Caco-2 (cell line): Measurements from ENCODE around the gene MNDA. TPM values are rescaled to one million over a fixed set of nuclear protein-coding genes. Genes with fewer than 3 reads are reported as not detected.

Experiments used
- BruUV-seq: library from RNA; stranded (reverse); fragments of 400-500 nt; replicated peaks from 2 replicates; lab custom pipeline; 2021; lab: Mats Ljungman, UMichigan
- CTCF ChIA-PET: fragments of 300-600 bp; sonication (Branson Sonifier 250); formaldehyde crosslinking; loops from one replicate; lab custom pipeline; 2022; ENCODE audit warnings: antibody characterized with exemption; lab: Charles Lee
- POLR2A ChIA-PET: fragments of 300-600 bp; sonication (Branson Sonifier 250); formaldehyde crosslinking; loops from one replicate; lab custom pipeline; 2022; ENCODE audit warnings: antibody characterized with exemption; lab: Charles Lee
- DNase-seq, 2 experiments: peaks; one replicate each; pipeline versions ENCODE4 v3.0.0 to v3.0.0-alpha.2; 2020 to 2022
- H3K27me3 ChIP-seq: replicated peaks from 2 replicates; pipeline ENCODE4 v1.6.0; 2011; ENCODE audit warnings: low read length; ENCODE audit not compliant: control insufficient read depth, insufficient read depth
- H3K36me3 ChIP-seq: 2 replicates; pipeline ENCODE4 v1.5.1; 2011; ENCODE audit warnings: low read length; ENCODE audit not compliant: control insufficient read depth, insufficient read depth
- H3K4me1 ChIP-seq: fragments of 250-450 bp; sonication (Bioruptor Pico); 2 replicates; pipeline ENCODE4 v1.5.1; 2020; ENCODE audit warnings: mild to moderate bottlenecking
- H3K4me3 ChIP-seq: 2 replicates; pipeline ENCODE4 v1.5.1; 2011; ENCODE audit warnings: low read depth, mild to moderate bottlenecking, control low read depth, low read length
- H3K9me3 ChIP-seq: fragments of 250-450 bp; sonication (Bioruptor Pico); 2 replicates; pipeline ENCODE4 v1.5.1; 2020; ENCODE audit warnings: mild to moderate bottlenecking, moderate library complexity
- H3K27ac Mint-ChIP-seq: one replicate; pipeline ENCODE4 v1.8.0; 2022; ENCODE audit warnings: mixed read lengths; ENCODE audit not compliant: unreplicated experiment
- H3K27me3 Mint-ChIP-seq: one replicate; pipeline ENCODE4 v1.8.0; 2022; ENCODE audit warnings: mixed read lengths; ENCODE audit not compliant: insufficient read depth, unreplicated experiment
- H3K36me3 Mint-ChIP-seq: one replicate; pipeline ENCODE4 v1.8.0; 2022; ENCODE audit warnings: mild to moderate bottlenecking, mixed read lengths; ENCODE audit not compliant: insufficient read depth, unreplicated experiment
- H3K4me1 Mint-ChIP-seq: one replicate; pipeline ENCODE4 v1.8.0; 2022; ENCODE audit warnings: low read depth, mixed read lengths; ENCODE audit not compliant: unreplicated experiment
- H3K4me3 Mint-ChIP-seq: one replicate; pipeline ENCODE4 v1.8.0; 2022; ENCODE audit warnings: mild to moderate bottlenecking, moderate library complexity, mixed read lengths; ENCODE audit not compliant: unreplicated experiment
- H3K9me3 Mint-ChIP-seq: one replicate; pipeline ENCODE4 v1.8.0; 2022; ENCODE audit warnings: mixed read lengths; ENCODE audit not compliant: unreplicated experiment
- CTCF ChIP-seq, 2 experiments: fragments of 200-600 bp in 1 of 2; IDR thresholded peaks; 1 replicate in 1 of 2; 2 replicates in 1 of 2; pipeline versions ENCODE4 v1.5.1 to v1.8.0; 2011 to 2022; ENCODE audit warnings: antibody characterized with exemption in 1 of 2, control low read depth in 1 of 2, inconsistent platforms in 1 of 2, low read depth in 1 of 2, low read length in 1 of 2, mild to moderate bottlenecking in 1 of 2, moderate library complexity in 1 of 2; ENCODE audit not compliant: insufficient read depth in 1 of 2, severe bottlenecking in 1 of 2, unreplicated experiment in 1 of 2
- intact Hi-C: fragments of 100-400 bp; cut with micrococcal nuclease; formaldehyde crosslinking; loops from one replicate; pipeline ENCODE4 v1.10.0; 2022; ENCODE audit not compliant: unreplicated experiment
- total RNA-seq: library from RNA; stranded (reverse); gene quantifications from 2 replicates; pipeline ENCODE4 v1.2.3, GENCODE V29; 2022

MNDA gene
- total RNA-seq, 1 experiment from 2014 or later, result not detected

DNA sequence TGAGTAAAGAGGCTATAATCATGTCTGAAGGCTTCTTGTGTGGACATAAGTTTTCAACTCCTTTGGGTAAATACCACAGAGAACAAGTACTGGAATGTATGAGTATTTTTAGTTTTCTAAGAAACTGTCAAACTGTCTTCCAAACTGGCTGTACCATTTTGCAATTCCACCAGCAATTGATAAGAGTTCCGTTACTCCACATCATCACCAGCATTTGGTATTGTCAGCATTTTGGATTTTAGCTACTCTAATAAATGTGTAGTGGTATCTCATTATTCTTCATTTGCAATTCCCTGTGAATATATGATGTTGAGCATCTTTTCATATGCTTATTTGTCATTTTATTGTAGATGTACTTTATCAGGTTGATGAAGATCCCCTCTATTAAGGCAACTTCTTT is 9.4 kb upstream of the MNDA start:
- BruUV-seq, result no TSS peak
- Histone ChIP-seq H3K9me3 (no peaks in the 10 kb centered on the region), H3K27me3 (no peaks in the 10 kb centered on the region), H3K36me3 (no peaks in the 10 kb centered on the region), H3K4me3 (no peak overlapping the region), H3K4me1 (no peaks in the 10 kb centered on the region)
- H3K27ac Mint-ChIP-seq, result no peak overlapping the region
- no peak overlapping the region for H3K4me3 Mint-ChIP-seq
- ChIA-PET POLR2A (no interaction called here), CTCF (no interaction called here)
- no peaks in the 10 kb centered on the region for H3K27me3 Mint-ChIP-seq
- no peak for DNase-seq
- no peaks in the 10 kb centered on the region for H3K4me1 Mint-ChIP-seq
- H3K36me3 Mint-ChIP-seq, result no peaks in the 10 kb centered on the region
- peaks cover 14% of the 10 kb centered on the region for H3K9me3 Mint-ChIP-seq
- intact Hi-C loops, result no loop called here
- no peak for TF ChIP-seq CTCF (IDR thresholded peaks at IDR 0.05; ENCODE audit: insufficient read depth in 1 of 2, low read depth in 1 of 2, low read length in 1 of 2, severe bottlenecking in 1 of 2, unreplicated experiment in 1 of 2)

DNA sequence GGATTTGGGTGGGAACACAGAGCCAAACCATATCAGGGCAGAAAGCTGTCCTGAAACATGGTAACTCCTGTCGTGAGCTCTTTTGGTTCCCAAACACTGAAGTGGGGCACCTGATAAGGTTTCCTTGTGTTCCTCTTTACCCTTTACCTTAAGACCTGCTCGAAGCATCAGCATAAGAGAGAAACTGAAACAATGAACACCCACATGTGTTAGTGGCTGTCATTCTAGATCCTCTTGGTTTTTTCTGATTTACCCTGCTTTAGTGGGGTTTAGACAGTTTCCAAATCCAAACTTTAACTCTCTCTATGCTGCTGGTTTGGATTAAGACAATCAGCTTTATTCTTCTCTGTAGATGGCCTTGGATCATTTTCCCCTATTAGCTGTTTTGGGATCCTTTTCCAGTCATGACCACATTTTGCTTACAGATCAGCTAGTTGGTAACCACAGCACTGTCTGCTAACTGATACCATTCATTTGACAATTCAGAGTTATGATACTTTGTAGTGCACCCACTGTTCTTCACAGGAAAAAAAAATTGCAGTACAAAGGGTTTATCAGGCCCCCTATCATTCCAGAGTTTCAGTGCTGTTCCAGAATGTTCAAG is 975 bp upstream of the MNDA start:
- Histone ChIP-seq H3K4me3 (no peak overlapping the region), H3K9me3 (no peaks in the 10 kb centered on the region), H3K4me1 (no peaks in the 10 kb centered on the region), H3K36me3 (no peaks in the 10 kb centered on the region), H3K27me3 (no peaks in the 10 kb centered on the region)
- ChIA-PET POLR2A (no interaction called here), CTCF (no interaction called here)
- BruUV-seq, result no TSS peak
- intact Hi-C loops, result no loop called here
- no peak for TF ChIP-seq CTCF (IDR thresholded peaks at IDR 0.05; ENCODE audit: insufficient read depth in 1 of 2, low read depth in 1 of 2, low read length in 1 of 2, severe bottlenecking in 1 of 2, unreplicated experiment in 1 of 2)
- no peak overlapping the region for H3K4me3 Mint-ChIP-seq
- no peaks in the 10 kb centered on the region for H3K4me1 Mint-ChIP-seq
- H3K9me3 Mint-ChIP-seq, result peaks cover 46% of the 10 kb centered on the region
- no peaks in the 10 kb centered on the region for H3K36me3 Mint-ChIP-seq
- no peak overlapping the region for H3K27ac Mint-ChIP-seq
- no peaks in the 10 kb centered on the region for H3K27me3 Mint-ChIP-seq
- DNase-seq, result no peak

GRCh38 chr1:158833264-158833663 is 2.1 kb downstream of the MNDA start:
- Histone ChIP-seq H3K4me3 (no peak overlapping the region), H3K4me1 (no peaks in the 10 kb centered on the region), H3K9me3 (no peaks in the 10 kb centered on the region), H3K36me3 (no peaks in the 10 kb centered on the region), H3K27me3 (no peaks in the 10 kb centered on the region)
- Mint-ChIP-seq H3K9me3 (peaks cover 21% of the 10 kb centered on the region), H3K4me1 (no peaks in the 10 kb centered on the region), H3K27me3 (no peaks in the 10 kb centered on the region), H3K4me3 (no peak overlapping the region), H3K27ac (no peak overlapping the region), H3K36me3 (no peaks in the 10 kb centered on the region)
- BruUV-seq, result no TSS peak
- ChIA-PET POLR2A (no interaction called here), CTCF (no interaction called here)
- DNase-seq, result no peak
- TF ChIP-seq CTCF (IDR thresholded peaks at IDR 0.05; ENCODE audit: insufficient read depth in 1 of 2, low read depth in 1 of 2, low read length in 1 of 2, severe bottlenecking in 1 of 2, unreplicated experiment in 1 of 2), result no peak
- intact Hi-C loops, result no loop called here
